Testis (tissue), 2 donors: ENCODE data around the gene ZC3H18.

Experiments
- CTCF ChIP-seq, 3 experiments: fragments of 450-650 bp in 2 of 3; fragments of 200-600 bp in 1 of 3; sonication (generic) in 1 of 3; IDR thresholded peaks; one replicate each; pipeline ENCODE4 v1.5.1; 2016 to 2019; ENCODE audit warnings: antibody characterized with exemption in 3 of 3, mild to moderate bottlenecking in 2 of 3, moderate library complexity in 1 of 3
- POLR2A ChIP-seq: fragments of 450-650 bp; IDR thresholded peaks from one replicate; pipeline ENCODE4 v1.6.1; 2017; ENCODE audit warnings: antibody characterized with exemption, mild to moderate bottlenecking, moderate library complexity

DNA sequence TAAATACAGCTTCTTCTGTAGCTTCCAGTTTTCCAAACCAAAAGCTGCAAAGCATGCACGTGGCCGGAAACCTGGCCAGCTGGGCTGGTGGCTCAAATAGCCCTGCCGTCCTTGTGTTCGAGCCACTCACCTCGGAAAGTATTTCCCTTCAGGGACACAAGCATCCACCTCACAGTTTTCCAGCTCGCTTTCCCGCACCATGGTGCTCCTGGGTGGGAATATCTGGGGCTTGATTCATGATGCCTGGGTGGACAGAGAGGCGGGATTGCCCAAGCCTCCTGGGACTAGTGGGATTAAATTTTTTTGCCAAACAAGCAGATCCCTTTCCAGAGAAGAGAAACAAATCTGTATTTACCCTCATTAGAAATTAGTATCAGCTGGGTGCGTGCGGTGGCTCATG lies 99.8 kb downstream of the ZC3H18 start:
- TF ChIP-seq CTCF (IDR thresholded peaks at IDR 0.05) (no peak), POLR2A (no peak)
